GM12878 (cell line): ENCODE data around the gene DLG2. TPM values are rescaled to one million over a fixed set of nuclear protein-coding genes. Genes with fewer than 3 reads are reported as not detected.

Experiments
- ATAC-seq: fragments of 200-7000 bp; cut with Tn5 transposase; 3 replicates; pipeline ENCODE4 v1.9.1; 2020; ENCODE audit warnings: mild to moderate bottlenecking, moderate library complexity
- BruUV-seq: library from RNA; stranded (reverse); fragments of 400-500 nt; replicated peaks from 2 replicates; lab custom pipeline; 2021; lab: Mats Ljungman, UMichigan
- CTCF ChIA-PET: fragments of 300-600 bp; sonication (Branson Sonifier 250); formaldehyde crosslinking; extraction: SDS; loops from one replicate; lab custom pipeline; 2021; ENCODE audit warnings: inconsistent platforms; lab: Yijun Ruan, JAX
- POLR2A ChIA-PET: fragments of 350-600 bp; formaldehyde crosslinking; extraction: SDS; loops from one replicate; lab custom pipeline; 2021; ENCODE audit warnings: inconsistent platforms; lab: Charles Lee
- RAD21 ChIA-PET: fragments of 300-600 bp; sonication (Branson Sonifier 250); formaldehyde crosslinking; loops from one replicate; lab custom pipeline; 2023; ENCODE audit warnings: antibody characterized with exemption; ENCODE audit not compliant: unreplicated experiment; lab: Charles Lee
- SMC1A ChIA-PET: fragments of 300-600 bp; sonication (Branson Sonifier 250); formaldehyde crosslinking; loops from one replicate; lab custom pipeline; 2023; ENCODE audit not compliant: unreplicated experiment, uncharacterized antibody; lab: Charles Lee
- DNase-seq: peaks from one replicate; pipeline ENCODE4 v3.0.0-alpha.2; 2011; ENCODE audit warnings: low read depth, low spot score
- FAIRE-seq: peaks from 3 replicates; lab custom pipeline; 2011; peaks lifted over from hg19 to GRCh38; lab: Jason Lieb, UNC
- H2AFZ ChIP-seq: 2 replicates; pipeline ENCODE4 v1.6.0; 2011; ENCODE audit warnings: low read depth, low read length, control low read depth; ENCODE audit not compliant: control insufficient read depth
- H3K27ac ChIP-seq: 2 replicates; pipeline ENCODE4 v1.5.1; 2011; ENCODE audit warnings: control low read depth; ENCODE audit not compliant: control insufficient read depth, insufficient read depth
- H3K27me3 ChIP-seq, 2 experiments: replicated peaks in 1 of 2; 2 replicates each; pipeline versions ENCODE4 v1.6.0 to v1.6.1; 2011; ENCODE audit warnings: low read length in 1 of 2; ENCODE audit not compliant: control insufficient read depth in 2 of 2, insufficient read depth in 2 of 2
- H3K36me3 ChIP-seq, 2 experiments: 2 replicates each; pipeline ENCODE4 v1.5.1; 2011; ENCODE audit warnings: low read length in 1 of 2; ENCODE audit not compliant: control insufficient read depth in 2 of 2, insufficient read depth in 2 of 2
- H3K4me1 ChIP-seq: 2 replicates; pipeline ENCODE4 v1.6.1; 2011; ENCODE audit warnings: mild to moderate bottlenecking, low read length, moderate library complexity, mixed read lengths; ENCODE audit not compliant: control insufficient read depth, insufficient read depth
- H3K4me2 ChIP-seq: 2 replicates; pipeline ENCODE4 v1.6.0; 2011; ENCODE audit warnings: control low read depth; ENCODE audit not compliant: control insufficient read depth, insufficient read depth
- H3K4me3 ChIP-seq: fragments of 200-600 bp; sonication (generic); 2 replicates; pipeline ENCODE4 v1.5.1; 2016
- H3K79me2 ChIP-seq: 2 replicates; pipeline ENCODE4 v1.6.0; 2011; ENCODE audit warnings: low read length; ENCODE audit not compliant: control insufficient read depth, insufficient read depth
- H3K9ac ChIP-seq: 2 replicates; pipeline ENCODE4 v1.8.0; 2011; ENCODE audit warnings: low read length, control low read depth, mixed read lengths; ENCODE audit not compliant: control insufficient read depth, insufficient read depth
- H3K9me3 ChIP-seq: replicated peaks from 3 replicates; pipeline ENCODE4 v1.5.1; 2011; ENCODE audit warnings: mild to moderate bottlenecking, low read length; ENCODE audit not compliant: control insufficient read depth, insufficient read depth
- H4K20me1 ChIP-seq: 2 replicates; pipeline ENCODE4 v1.6.0; 2011; ENCODE audit not compliant: control insufficient read depth, insufficient read depth
- ATF7 ChIP-seq: fragments of 450-650 bp; IDR thresholded peaks from 2 replicates; pipeline ENCODE4 v1.6.1; 2016; ENCODE audit warnings: low read depth, mild to moderate bottlenecking
- CREB1 ChIP-seq: IDR thresholded peaks from 2 replicates; pipeline ENCODE4 v1.6.1; 2012; ENCODE audit warnings: low read depth, mild to moderate bottlenecking, inconsistent platforms
- EED ChIP-seq: sonication (generic); IDR thresholded peaks from 2 replicates; pipeline ENCODE4 v1.6.1; 2016; ENCODE audit warnings: antibody characterized with exemption, low read depth
- EP300 ChIP-seq, 2 experiments: fragments of 150-350 bp in 1 of 2; IDR thresholded peaks; 2 replicates each; pipeline ENCODE4 v1.6.1; 2011 to 2012; ENCODE audit warnings: low read depth in 2 of 2, low read length in 2 of 2, borderline replicate concordance in 1 of 2, improper control_type of control experiment in 1 of 2, inconsistent platforms in 1 of 2; ENCODE audit not compliant: control insufficient read depth in 1 of 2
- IRF4 ChIP-seq: IDR thresholded peaks from 2 replicates; pipeline ENCODE4 v1.6.1; 2011; ENCODE audit warnings: low read depth, low read length
- MEF2A ChIP-seq: IDR thresholded peaks from 2 replicates; pipeline ENCODE4 v1.6.1; 2011; ENCODE audit warnings: low read depth, mild to moderate bottlenecking, low read length, moderate library complexity; ENCODE audit not compliant: insufficient read depth
- MTA2 ChIP-seq: fragments of 450-650 bp; IDR thresholded peaks from 2 replicates; pipeline ENCODE4 v1.6.1; 2016; ENCODE audit warnings: low read depth, mild to moderate bottlenecking, moderate library complexity
- NFYA ChIP-seq: IDR thresholded peaks from 2 replicates; pipeline ENCODE4 v1.6.1; 2011; ENCODE audit warnings: low read depth, mild to moderate bottlenecking, low read length, improper control_type of control experiment, borderline replicate concordance
- NR2C1 ChIP-seq: fragments of 450-650 bp; IDR thresholded peaks from 2 replicates; pipeline ENCODE4 v1.6.1; 2017; ENCODE audit warnings: antibody characterized with exemption, mild to moderate bottlenecking, moderate library complexity
- PAX5 ChIP-seq: IDR thresholded peaks from 2 replicates; pipeline ENCODE4 v1.6.1; 2011; ENCODE audit warnings: low read depth, low read length, borderline replicate concordance
- RBBP5 ChIP-seq: fragments of 200-600 bp; sonication (generic); conservative IDR thresholded peaks from 2 replicates; pipeline ENCODE4 v1.6.1; 2016
- RUNX3 ChIP-seq: IDR thresholded peaks from 2 replicates; pipeline ENCODE4 v1.6.1; 2012; ENCODE audit warnings: low read length, inconsistent platforms
- SPI1 ChIP-seq: IDR thresholded peaks from 2 replicates; pipeline ENCODE4 v1.6.1; 2011; ENCODE audit warnings: low read depth, mild to moderate bottlenecking, low read length, moderate library complexity, borderline replicate concordance; ENCODE audit not compliant: insufficient read depth
- SRF ChIP-seq, 2 experiments: IDR thresholded peaks; 2 replicates each; pipeline ENCODE4 v1.6.1; 2011; ENCODE audit warnings: low read depth in 2 of 2, low read length in 2 of 2, mild to moderate bottlenecking in 1 of 2, moderate library complexity in 1 of 2
- ZNF24 ChIP-seq: fragments of 450-650 bp; IDR thresholded peaks from 2 replicates; pipeline ENCODE4 v1.6.1; 2017; ENCODE audit warnings: antibody characterized with exemption, mild to moderate bottlenecking
- ZNF384 ChIP-seq: IDR thresholded peaks from 2 replicates; pipeline ENCODE4 v1.6.1; 2012; ENCODE audit warnings: low read depth, mild to moderate bottlenecking, low read length, improper control_type of control experiment, borderline replicate concordance
- WGBS: methylation state at CpG from one replicate; pipeline ENCODE4 v1.1.6; 2016; ENCODE audit warnings: low lambda C conversion rate; ENCODE audit not compliant: insufficient replicate concordance, insufficient coverage; ENCODE audit errors: missing lambda C conversion rate; 5-methylcytosine and 5-hydroxymethylcytosine counted together
- in situ Hi-C: fragments of 300-500 bp; cut with MboI; formaldehyde crosslinking; loops from 9 replicates; pipeline ENCODE4 v1.14.3; 2018; ENCODE audit warnings: mixed read lengths
- intact Hi-C: fragments of 100-400 bp; cut with micrococcal nuclease; formaldehyde crosslinking; loops from one replicate; pipeline ENCODE4 v1.14.2; 2022; ENCODE audit not compliant: unreplicated experiment
- polyA plus RNA-seq, 11 experiments: library from polyadenylated mRNA; depleted of rRNA in 4 of 11; unstranded in 6 of 11; stranded (reverse) in 5 of 11; fragments of >200 nt; fragmentation: Nextera tagmentation in 4 of 11; fragmentation: Illumina TruSeq in 1 of 11; extraction: Ambion mirVana in 4 of 11; extraction: Trizol in 1 of 11; gene quantifications; 1 replicate in 1 of 11; 2 replicates in 10 of 11; pipeline versions ENCODE4 v1.2.1 to v1.2.3, GENCODE V29; 2011 to 2016; ENCODE audit warnings: inconsistent platforms in 2 of 11, missing spikeins in 2 of 11, low read depth in 1 of 11
- total RNA-seq, 4 experiments: library from RNA; depleted of rRNA in 3 of 4; stranded (reverse); fragments of >200 nt in 3 of 4; fragmentation: Illumina TruSeq in 1 of 4; extraction: Trizol in 1 of 4; gene quantifications; 2 replicates each; pipeline versions ENCODE4 v1.2.1 to v1.2.3, GENCODE V29; 2013 to 2021
- TF ChIP-seq, protein P1 (sequence below): IDR thresholded peaks from 2 replicates; pipeline ENCODE4 v1.6.1; 2011; ENCODE audit warnings: low read depth, mild to moderate bottlenecking, low read length, moderate library complexity, borderline replicate concordance; ENCODE audit errors: extremely low read depth
- TF ChIP-seq, protein P2 (sequence below): fragments of 450-650 bp; IDR thresholded peaks from 2 replicates; pipeline ENCODE4 v1.6.1; 2017; ENCODE audit warnings: mild to moderate bottlenecking, moderate library complexity
- TF ChIP-seq, protein P3 (sequence below): IDR thresholded peaks from 2 replicates; pipeline ENCODE4 v1.6.1; 2012; ENCODE audit warnings: low read length, inconsistent platforms

Gene DLG2
- total and polyA plus RNA-seq, 10 of the 15 experiments (the other 5 are each of a cell fraction or from before 2014, with no cell fraction given), result 0.09 to 0.98 (median 0.35) TPM

DNA sequence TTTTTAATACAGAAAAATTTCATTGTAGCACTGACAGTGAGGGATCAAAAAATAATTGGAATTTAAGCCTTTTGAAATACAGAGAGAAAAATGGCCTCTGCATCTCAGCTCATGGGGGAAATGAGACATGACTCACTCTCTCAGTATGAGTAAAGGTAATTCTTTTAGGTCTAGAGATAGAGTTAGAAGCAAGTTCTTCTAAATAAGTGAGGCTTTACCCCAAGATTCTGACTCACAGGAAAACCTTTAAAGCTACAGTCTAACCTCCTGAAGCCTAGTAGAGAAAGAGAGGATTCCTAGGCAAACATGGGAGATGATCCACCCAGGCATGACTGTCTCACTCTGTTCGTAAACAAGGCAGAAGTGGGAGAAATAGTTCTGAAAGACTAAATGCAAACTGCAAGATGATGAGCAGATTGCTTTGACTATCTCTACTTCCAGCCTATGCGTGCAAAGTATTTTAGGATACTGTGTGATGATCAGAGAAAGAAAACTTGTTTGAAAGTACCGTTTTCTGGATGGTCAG lies 1337.7 kb downstream of the DLG2 start:
- Histone ChIP-seq H4K20me1 (no peaks in the 10 kb centered on the region), H3K79me2 (no peaks in the 10 kb centered on the region), H3K27ac (peak overlapping the region; percentile 67; the same call in 1 of the 2 replicates), H3K9me3 (no peaks in the 10 kb centered on the region), H3K36me3 (no peaks in the 10 kb centered on the region), H3K4me2 (peak overlapping the region; percentile 84), H3K4me1 (peaks cover 15% of the 10 kb centered on the region), H3K4me3 (peak overlapping the region; percentile 26; the same call in 1 of the 2 replicates), H3K9ac (no peak overlapping the region), H3K27me3 (no peaks in the 10 kb centered on the region), H2AFZ (peak overlapping the region; percentile 84)
- FAIRE-seq, result peak; percentile 79
- BruUV-seq, result no TSS peak
- ChIA-PET POLR2A (no interaction called here), RAD21 (no interaction called here), SMC1A (no interaction called here), CTCF (no interaction called here)
- in situ Hi-C loops, result no loop called here
- ATAC-seq, result peak; percentile 99
- 0% methylated on average over 3 of the region's 3 CpGs for WGBS
- DNase-seq, result peak; percentile 55
- intact Hi-C loops, result loop anchor here (2.0 kb wide), 1 partner anchor 319 kb away; no protein-coding TSS in a partner anchor
- TF ChIP-seq ZNF24 (no peak), CREB1 (0 out of 2 replicates have a peak, but pooled peaks have one; percentile 31), ATF7 (peak; percentile 70), SPI1 (peak; percentile 69), EED (peak; percentile 80), NFYA (no peak), IRF4 (peak; percentile 97), MTA2 (peak; percentile 60), PAX5 (0 out of 2 replicates have a peak, but pooled peaks have one; percentile 9), RBBP5 (no peak), RUNX3 (peak; percentile 58; the same call in 1 of the 2 replicates), EP300 (IDR thresholded peaks at IDR 0.05; ENCODE audit: borderline replicate concordance in 1 of 2, control insufficient read depth in 1 of 2, low read depth in 2 of 2, low read length in 2 of 2) (peak in 1 of 2 experiments; percentile 89; a peak in 2 of 4 replicates), ZNF384 (no peak), NR2C1 (no peak), MEF2A (peak; percentile 69; the same call in 1 of the 2 replicates), SRF (IDR thresholded peaks at IDR 0.05; ENCODE audit: low read depth in 2 of 2, low read length in 2 of 2) (peak in 1 of 2 experiments; percentile 78; a peak in 1 of 4 replicates)
- TF ChIP-seq, protein P1, sequence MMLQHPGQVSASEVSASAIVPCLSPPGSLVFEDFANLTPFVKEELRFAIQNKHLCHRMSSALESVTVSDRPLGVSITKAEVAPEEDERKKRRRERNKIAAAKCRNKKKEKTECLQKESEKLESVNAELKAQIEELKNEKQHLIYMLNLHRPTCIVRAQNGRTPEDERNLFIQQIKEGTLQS, result peak; percentile 43; the same call in 1 of the 2 replicates
- TF ChIP-seq, protein P2, sequence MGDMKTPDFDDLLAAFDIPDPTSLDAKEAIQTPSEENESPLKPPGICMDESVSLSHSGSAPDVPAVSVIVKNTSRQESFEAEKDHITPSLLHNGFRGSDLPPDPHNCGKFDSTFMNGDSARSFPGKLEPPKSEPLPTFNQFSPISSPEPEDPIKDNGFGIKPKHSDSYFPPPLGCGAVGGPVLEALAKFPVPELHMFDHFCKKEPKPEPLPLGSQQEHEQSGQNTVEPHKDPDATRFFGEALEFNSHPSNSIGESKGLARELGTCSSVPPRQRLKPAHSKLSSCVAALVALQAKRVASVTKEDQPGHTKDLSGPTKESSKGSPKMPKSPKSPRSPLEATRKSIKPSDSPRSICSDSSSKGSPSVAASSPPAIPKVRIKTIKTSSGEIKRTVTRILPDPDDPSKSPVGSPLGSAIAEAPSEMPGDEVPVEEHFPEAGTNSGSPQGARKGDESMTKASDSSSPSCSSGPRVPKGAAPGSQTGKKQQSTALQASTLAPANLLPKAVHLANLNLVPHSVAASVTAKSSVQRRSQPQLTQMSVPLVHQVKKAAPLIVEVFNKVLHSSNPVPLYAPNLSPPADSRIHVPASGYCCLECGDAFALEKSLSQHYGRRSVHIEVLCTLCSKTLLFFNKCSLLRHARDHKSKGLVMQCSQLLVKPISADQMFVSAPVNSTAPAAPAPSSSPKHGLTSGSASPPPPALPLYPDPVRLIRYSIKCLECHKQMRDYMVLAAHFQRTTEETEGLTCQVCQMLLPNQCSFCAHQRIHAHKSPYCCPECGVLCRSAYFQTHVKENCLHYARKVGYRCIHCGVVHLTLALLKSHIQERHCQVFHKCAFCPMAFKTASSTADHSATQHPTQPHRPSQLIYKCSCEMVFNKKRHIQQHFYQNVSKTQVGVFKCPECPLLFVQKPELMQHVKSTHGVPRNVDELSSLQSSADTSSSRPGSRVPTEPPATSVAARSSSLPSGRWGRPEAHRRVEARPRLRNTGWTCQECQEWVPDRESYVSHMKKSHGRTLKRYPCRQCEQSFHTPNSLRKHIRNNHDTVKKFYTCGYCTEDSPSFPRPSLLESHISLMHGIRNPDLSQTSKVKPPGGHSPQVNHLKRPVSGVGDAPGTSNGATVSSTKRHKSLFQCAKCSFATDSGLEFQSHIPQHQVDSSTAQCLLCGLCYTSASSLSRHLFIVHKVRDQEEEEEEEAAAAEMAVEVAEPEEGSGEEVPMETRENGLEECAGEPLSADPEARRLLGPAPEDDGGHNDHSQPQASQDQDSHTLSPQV, result no peak
- TF ChIP-seq, protein P3, sequence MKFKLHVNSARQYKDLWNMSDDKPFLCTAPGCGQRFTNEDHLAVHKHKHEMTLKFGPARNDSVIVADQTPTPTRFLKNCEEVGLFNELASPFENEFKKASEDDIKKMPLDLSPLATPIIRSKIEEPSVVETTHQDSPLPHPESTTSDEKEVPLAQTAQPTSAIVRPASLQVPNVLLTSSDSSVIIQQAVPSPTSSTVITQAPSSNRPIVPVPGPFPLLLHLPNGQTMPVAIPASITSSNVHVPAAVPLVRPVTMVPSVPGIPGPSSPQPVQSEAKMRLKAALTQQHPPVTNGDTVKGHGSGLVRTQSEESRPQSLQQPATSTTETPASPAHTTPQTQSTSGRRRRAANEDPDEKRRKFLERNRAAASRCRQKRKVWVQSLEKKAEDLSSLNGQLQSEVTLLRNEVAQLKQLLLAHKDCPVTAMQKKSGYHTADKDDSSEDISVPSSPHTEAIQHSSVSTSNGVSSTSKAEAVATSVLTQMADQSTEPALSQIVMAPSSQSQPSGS, result peak; percentile 93
